HEK293 (cell line): ENCODE measurements around the gene PIGS.

Experiments used
- CTCF ChIA-PET: fragments of 350-600 bp; formaldehyde crosslinking; extraction: SDS; loops from one replicate; lab custom pipeline; 2021; ENCODE audit warnings: antibody characterized with exemption; lab: Yijun Ruan, JAX
- POLR2A ChIA-PET: fragments of 300-600 bp; formaldehyde crosslinking; extraction: SDS; loops from one replicate; lab custom pipeline; 2020; ENCODE audit warnings: antibody characterized with exemption, inconsistent platforms; lab: Yijun Ruan, JAX
- H3K27ac ChIP-seq: fragments of 200-500 bp; sonication (Bioruptor generic); 2 replicates; pipeline ENCODE4 v1.5.1; 2014; ENCODE audit warnings: low read depth, low read length, control low read depth, inconsistent platforms; ENCODE audit errors: extremely low read depth
- H3K36me3 ChIP-seq, 2 experiments: fragments of 200-500 bp in 1 of 2; sonication (Bioruptor generic) in 1 of 2; 1 replicate in 1 of 2; 2 replicates in 1 of 2; pipeline ENCODE4 v1.5.1; 2014 to 2017; ENCODE audit warnings: inconsistent platforms in 2 of 2, low read length in 2 of 2; ENCODE audit not compliant: control insufficient read depth in 2 of 2, insufficient read depth in 1 of 2
- H3K4me1 ChIP-seq: fragments of 200-500 bp; sonication (Bioruptor generic); 2 replicates; pipeline ENCODE4 v1.5.1; 2014; ENCODE audit warnings: mild to moderate bottlenecking, low read length, inconsistent platforms; ENCODE audit not compliant: control insufficient read depth, insufficient read depth
- H3K4me3 ChIP-seq: 2 replicates; pipeline ENCODE4 v1.5.1; 2011; ENCODE audit warnings: low read depth, mild to moderate bottlenecking, control low read depth, low read length, moderate library complexity
- H3K9me3 ChIP-seq: fragments of 200-500 bp; sonication (Bioruptor generic); 2 replicates; pipeline ENCODE4 v1.5.1; 2014; ENCODE audit warnings: low read depth, low read length, inconsistent platforms; ENCODE audit not compliant: control insufficient read depth, insufficient read depth
- EGR2 ChIP-seq: fragments of 450-650 bp; formaldehyde crosslinking; IDR thresholded peaks from 2 replicates; pipeline ENCODE4 v1.5.1; 2016; ENCODE audit warnings: low read depth, missing biosample characterization, missing genetic modification characterization
- ELK4 ChIP-seq: IDR thresholded peaks from 2 replicates; pipeline ENCODE4 v1.6.1; 2011; ENCODE audit warnings: mild to moderate bottlenecking, low read depth, low read length, borderline replicate concordance
- GLIS2 ChIP-seq: fragments of 450-650 bp; formaldehyde crosslinking; IDR thresholded peaks from 2 replicates; pipeline ENCODE4 v1.5.1; 2016; ENCODE audit warnings: missing biosample characterization, missing genetic modification characterization
- MYNN ChIP-seq: fragments of 450-650 bp; formaldehyde crosslinking; IDR thresholded peaks from 2 replicates; pipeline ENCODE4 v1.5.1; 2016; ENCODE audit warnings: missing biosample characterization, missing genetic modification characterization, borderline replicate concordance
- PATZ1 ChIP-seq: fragments of 450-650 bp; formaldehyde crosslinking; IDR thresholded peaks from 2 replicates; pipeline ENCODE4 v1.5.1; 2016; ENCODE audit warnings: missing biosample characterization, missing genetic modification characterization
- PRDM10 ChIP-seq: fragments of 450-650 bp; formaldehyde crosslinking; IDR thresholded peaks from 2 replicates; pipeline ENCODE4 v1.5.1; 2016; ENCODE audit warnings: missing biosample characterization, missing genetic modification characterization
- SALL2 ChIP-seq: fragments of 450-650 bp; formaldehyde crosslinking; IDR thresholded peaks from 2 replicates; pipeline ENCODE4 v1.5.0; 2017; ENCODE audit warnings: missing biosample characterization, mild to moderate bottlenecking, missing genetic modification characterization, borderline replicate concordance
- YY2 ChIP-seq: fragments of 450-650 bp; formaldehyde crosslinking; IDR thresholded peaks from 2 replicates; pipeline ENCODE4 v1.5.1; 2016; ENCODE audit warnings: missing biosample characterization, missing genetic modification characterization
- ZFP3 ChIP-seq: fragments of 450-650 bp; formaldehyde crosslinking; IDR thresholded peaks from 2 replicates; pipeline ENCODE4 v1.5.1; 2016; ENCODE audit warnings: low read depth, missing biosample characterization, missing genetic modification characterization
- ZNF114 ChIP-seq: fragments of 450-650 bp; formaldehyde crosslinking; IDR thresholded peaks from 2 replicates; pipeline ENCODE4 v1.5.0; 2017; ENCODE audit warnings: missing biosample characterization, missing genetic modification characterization
- ZNF169 ChIP-seq: fragments of 450-650 bp; formaldehyde crosslinking; IDR thresholded peaks from 2 replicates; pipeline ENCODE4 v1.5.1; 2016; ENCODE audit warnings: missing biosample characterization, missing genetic modification characterization
- ZNF175 ChIP-seq: fragments of 450-650 bp; formaldehyde crosslinking; IDR thresholded peaks from 2 replicates; pipeline ENCODE4 v1.5.1; 2016; ENCODE audit warnings: missing biosample characterization, missing genetic modification characterization
- ZNF2 ChIP-seq: fragments of 450-650 bp; formaldehyde crosslinking; IDR thresholded peaks from 2 replicates; pipeline ENCODE4 v1.5.1; 2016; ENCODE audit warnings: missing biosample characterization, missing genetic modification characterization
- ZNF239 ChIP-seq: fragments of 450-650 bp; formaldehyde crosslinking; IDR thresholded peaks from 2 replicates; pipeline ENCODE4 v1.5.1; 2016; ENCODE audit warnings: missing biosample characterization, missing genetic modification characterization
- ZNF366 ChIP-seq: fragments of 450-650 bp; formaldehyde crosslinking; conservative IDR thresholded peaks from 2 replicates; pipeline ENCODE4 v1.5.1; 2016; ENCODE audit warnings: missing biosample characterization, missing genetic modification characterization
- ZNF521 ChIP-seq: fragments of 450-650 bp; formaldehyde crosslinking; IDR thresholded peaks from 2 replicates; pipeline ENCODE4 v1.5.1; 2017; ENCODE audit warnings: missing biosample characterization, mild to moderate bottlenecking, missing genetic modification characterization
- ZNF529 ChIP-seq: fragments of 450-650 bp; formaldehyde crosslinking; IDR thresholded peaks from 2 replicates; pipeline ENCODE4 v1.5.1; 2017; ENCODE audit warnings: missing genetic modification characterization, missing biosample characterization; ENCODE audit not compliant: insufficient replicate concordance
- ZNF707 ChIP-seq: fragments of 450-650 bp; formaldehyde crosslinking; IDR thresholded peaks from 2 replicates; pipeline ENCODE4 v1.5.1; 2016; ENCODE audit warnings: missing biosample characterization, missing genetic modification characterization
- ZSCAN23 ChIP-seq: fragments of 450-650 bp; formaldehyde crosslinking; IDR thresholded peaks from 2 replicates; pipeline ENCODE4 v1.5.1; 2016; ENCODE audit warnings: missing biosample characterization, missing genetic modification characterization
- ZSCAN5A ChIP-seq: fragments of 450-650 bp; formaldehyde crosslinking; IDR thresholded peaks from 2 replicates; pipeline ENCODE4 v1.5.1; 2016; ENCODE audit warnings: missing biosample characterization, missing genetic modification characterization
- ZXDB ChIP-seq: fragments of 450-650 bp; formaldehyde crosslinking; IDR thresholded peaks from 2 replicates; pipeline ENCODE4 v1.5.1; 2016; ENCODE audit warnings: missing biosample characterization, missing genetic modification characterization

The PIGS gene

GRCh38 chr17:28569446-28569845 is 1.9 kb downstream of the PIGS start (continued):
- TF ChIP-seq PATZ1 (tag by site-specific recombination) (no peak), ELK4 (no peak)

- Histone ChIP-seq H3K4me3 (no peak overlapping the region), H3K27ac (no peak overlapping the region), H3K36me3 (peaks cover 38 to 63% of the 10 kb centered on the region in 2 experiments), H3K9me3 (no peaks in the 10 kb centered on the region), H3K4me1 (peaks cover 11% of the 10 kb centered on the region)
- ChIA-PET POLR2A (interaction anchor here (0.8 to 1.7 kb wide), 2 partner anchors 9 to 13 kb away, joined by 4 to 5 read pairs; partner anchors contain the start of gene ALDOC), CTCF (no interaction called here)
- TF ChIP-seq ZNF521 (no peak), YY2 (tag by site-specific recombination) (no peak), ZNF175 (no peak), EGR2 (tag by site-specific recombination) (no peak), ZFP3 (tag by site-specific recombination) (no peak), GLIS2 (no peak), ZNF529 (tag by site-specific recombination) (no peak), ZNF366 (tag by site-specific recombination) (no peak), ZNF114 (tag by site-specific recombination) (no peak), ZSCAN23 (tag by site-specific recombination) (no peak), ZNF239 (tag by site-specific recombination) (no peak), ZXDB (no peak), ZNF169 (tag by site-specific recombination) (no peak), SALL2 (tag by site-specific recombination) (no peak), ZNF2 (tag by site-specific recombination) (no peak), ZSCAN5A (tag by site-specific recombination) (no peak), MYNN (tag by site-specific recombination) (no peak), PRDM10 (tag by site-specific recombination) (no peak), ZNF707 (tag by site-specific recombination) (no peak)
Measured at GRCh38 chr17:28567604-28568003, 3.7 kb downstream of the PIGS start.
